Fibroblast of peridontal ligament (primary cell): ENCODE measurements around the gene WFDC1.
"Not testable (repeated sequence)": the region's sequence is repeated elsewhere in the genome, so short reads cannot be mapped to it uniquely, and the experiment has no call there.

Source experiments
- DNase-seq: peaks from one replicate; pipeline ENCODE4 v3.0.0-alpha.2; 2010; ENCODE audit errors: extremely low read depth

Gene WFDC1

DNA sequence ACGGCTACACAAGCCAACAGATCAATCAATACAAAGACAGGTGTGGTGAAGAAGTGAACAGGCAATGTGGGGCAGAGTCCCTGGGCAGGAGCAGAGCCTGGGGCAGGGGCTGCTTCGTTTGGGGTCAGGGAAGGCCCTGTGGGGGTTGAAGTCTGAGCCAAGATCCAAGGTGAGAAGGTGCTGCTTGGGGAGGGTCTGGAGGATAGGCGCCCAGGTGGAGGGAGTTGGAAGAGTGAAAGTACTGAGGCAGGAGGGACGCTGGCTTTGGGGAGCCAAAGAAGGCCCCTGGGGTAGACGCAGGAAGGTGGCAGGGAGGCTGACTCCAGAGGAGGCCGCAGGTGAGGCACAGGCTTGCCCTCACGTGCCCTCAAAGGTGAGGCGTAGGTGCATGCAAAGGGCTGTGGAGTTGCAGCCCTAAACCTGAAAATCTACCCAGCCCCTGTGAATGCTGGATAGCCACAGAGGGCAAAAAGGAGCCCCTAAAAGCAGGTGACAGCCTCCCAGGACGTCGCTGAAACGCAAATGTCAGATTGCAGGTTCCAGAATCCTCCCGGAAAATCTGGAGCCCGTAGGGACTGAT, 33.3 kb downstream of the WFDC1 start:
- no peak for DNase-seq

DNA sequence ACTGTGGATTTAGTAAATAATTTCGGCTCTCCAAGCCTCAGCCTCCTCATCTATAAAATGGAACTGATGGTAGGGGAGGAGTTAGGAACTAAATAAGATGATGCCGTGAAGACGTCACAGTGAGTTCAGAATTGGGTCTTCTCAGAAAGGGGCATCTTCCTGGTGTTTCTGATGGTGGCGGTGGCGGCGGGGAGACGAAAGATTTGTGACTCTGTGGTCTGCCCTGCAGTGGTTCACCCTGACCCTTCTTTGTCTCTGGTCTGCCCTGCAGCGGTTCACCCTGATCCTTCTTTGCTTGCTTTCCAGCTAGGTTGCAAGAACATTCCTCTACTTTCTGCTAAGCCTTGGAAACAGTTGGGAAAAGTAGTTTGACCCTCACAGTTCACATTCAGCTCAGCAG, 34.3 kb downstream of the WFDC1 start:
- no peak for DNase-seq

DNA sequence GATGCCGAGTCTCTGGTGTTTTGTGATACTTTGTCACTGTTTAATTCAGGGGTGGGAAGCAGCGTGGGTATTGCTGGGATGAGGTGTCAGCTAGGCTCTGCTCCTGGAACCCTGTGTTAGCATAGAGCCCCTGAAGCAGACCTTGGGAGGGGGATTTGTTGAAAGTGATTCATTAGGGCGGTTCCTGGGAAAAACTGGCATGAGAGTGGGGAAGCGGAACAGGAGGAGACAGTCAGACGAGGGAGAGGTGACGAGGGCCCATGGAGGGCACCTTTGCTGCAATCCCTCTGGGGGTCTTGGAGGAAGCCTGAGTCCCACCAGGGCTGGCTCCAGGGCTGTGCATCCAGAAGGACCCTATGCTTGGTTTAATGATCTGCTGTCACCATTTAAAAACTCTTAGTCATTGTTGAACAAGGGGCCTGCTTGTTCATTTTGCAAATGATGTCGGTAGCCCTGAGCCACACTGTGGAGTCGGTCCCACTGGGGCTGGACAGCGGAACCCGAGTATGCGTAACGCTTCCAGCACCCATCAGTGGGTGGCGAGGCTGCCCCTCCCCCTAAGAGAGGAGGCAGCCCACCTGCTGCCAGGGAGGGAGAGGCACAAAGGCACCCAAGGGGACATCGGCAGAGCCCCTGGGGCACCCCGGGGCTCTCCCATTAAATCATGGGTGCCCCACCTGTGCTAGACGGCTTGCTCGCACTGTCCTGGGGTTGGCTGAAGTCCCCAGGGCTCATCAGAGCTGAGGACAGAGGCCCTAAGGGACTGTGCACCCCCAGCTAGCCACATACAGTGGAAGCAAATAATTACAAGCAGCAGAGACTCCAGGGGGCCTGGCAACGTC, 35.4 kb downstream of the WFDC1 start:
- no peak for DNase-seq

DNA sequence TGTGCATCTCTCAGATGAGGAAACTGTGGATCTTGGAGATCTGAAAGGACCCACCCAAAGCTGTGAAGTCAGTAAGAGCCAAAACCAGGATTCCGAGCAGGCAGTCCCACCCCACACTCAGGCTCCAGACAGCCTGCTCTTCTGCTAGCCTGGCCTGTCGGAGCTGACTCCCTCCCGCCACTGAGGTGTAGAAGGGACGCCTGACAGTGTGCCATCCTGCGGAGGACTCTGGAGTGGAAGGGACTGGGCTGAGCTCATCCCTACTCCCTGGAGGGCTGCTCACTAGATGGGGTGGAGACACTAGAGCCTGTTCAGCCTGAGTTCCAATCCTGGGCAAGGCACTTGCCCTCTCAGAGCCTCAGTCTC, 36.0 kb downstream of the WFDC1 start:
- no peak for DNase-seq

DNA sequence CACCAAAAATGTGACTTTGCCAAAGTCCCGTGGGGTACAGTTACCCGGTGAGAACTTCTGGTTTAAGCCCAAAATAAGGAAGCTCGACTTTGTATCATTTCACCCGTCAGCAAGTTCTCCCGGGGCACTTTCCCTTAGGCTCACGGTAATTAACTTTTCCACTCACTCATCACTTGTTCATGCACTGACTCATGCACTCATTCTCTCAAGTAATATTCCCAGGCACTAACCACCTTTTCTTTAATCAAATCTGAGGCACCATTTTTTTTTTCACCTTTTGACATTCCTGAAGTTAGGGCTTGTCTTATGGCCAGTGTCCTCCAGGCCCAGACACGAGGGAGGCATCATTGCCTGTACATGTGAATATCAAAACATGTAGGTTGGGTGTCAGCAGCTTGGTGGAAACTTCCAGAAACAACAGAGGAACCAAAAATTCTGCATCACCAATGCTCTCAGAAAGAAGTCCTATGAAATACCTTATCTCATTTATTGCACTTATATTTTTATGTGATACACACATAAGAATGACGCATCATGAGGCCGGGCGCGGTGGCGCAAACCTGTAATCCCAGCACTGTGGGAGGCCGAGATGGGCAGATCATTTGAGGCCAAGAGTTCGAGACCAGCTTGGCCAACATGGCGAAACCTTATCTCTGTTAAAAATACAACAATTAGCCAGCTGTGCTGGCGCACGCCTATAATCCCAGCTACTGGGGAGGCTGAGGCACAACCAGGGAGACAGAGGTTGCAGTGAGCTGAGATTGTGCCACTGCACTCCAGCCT, 37.5 kb downstream of the WFDC1 start:
- DNase-seq: peak; percentile 29

DNA sequence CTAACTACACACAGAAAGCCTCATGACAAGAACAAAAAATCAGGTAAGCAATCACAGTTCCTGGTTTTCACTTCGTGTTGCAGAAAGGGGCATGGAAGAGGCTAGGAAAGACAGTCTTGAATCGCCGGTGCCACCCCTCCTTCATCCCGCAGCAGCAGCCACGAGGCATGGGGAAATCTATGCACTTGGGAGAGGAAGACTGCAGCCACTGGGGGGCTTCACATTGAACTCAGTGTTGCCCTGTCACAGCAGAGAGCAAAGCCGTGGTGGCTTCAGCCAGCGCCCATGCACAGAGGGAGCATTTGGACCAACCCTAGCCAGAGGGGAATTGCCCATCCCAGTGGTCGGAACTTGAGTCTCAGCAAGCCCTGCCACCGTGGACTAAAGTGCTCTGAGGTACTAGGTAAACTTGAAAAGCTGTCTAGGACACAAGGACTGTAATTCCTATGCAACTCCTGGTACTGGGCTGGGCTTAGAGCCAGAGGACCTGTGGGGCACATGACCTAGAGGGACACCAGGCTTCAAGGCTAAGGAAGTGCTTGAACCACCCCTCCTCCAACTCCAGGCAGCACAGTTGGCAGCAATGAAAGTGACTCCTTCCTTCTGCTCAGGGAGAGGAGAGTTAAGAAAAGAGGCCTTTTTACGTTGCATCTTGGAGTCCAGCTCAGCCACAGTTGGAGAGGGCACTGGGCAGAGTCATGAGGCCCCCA, 38.5 kb downstream of the WFDC1 start:
- no peak for DNase-seq

DNA sequence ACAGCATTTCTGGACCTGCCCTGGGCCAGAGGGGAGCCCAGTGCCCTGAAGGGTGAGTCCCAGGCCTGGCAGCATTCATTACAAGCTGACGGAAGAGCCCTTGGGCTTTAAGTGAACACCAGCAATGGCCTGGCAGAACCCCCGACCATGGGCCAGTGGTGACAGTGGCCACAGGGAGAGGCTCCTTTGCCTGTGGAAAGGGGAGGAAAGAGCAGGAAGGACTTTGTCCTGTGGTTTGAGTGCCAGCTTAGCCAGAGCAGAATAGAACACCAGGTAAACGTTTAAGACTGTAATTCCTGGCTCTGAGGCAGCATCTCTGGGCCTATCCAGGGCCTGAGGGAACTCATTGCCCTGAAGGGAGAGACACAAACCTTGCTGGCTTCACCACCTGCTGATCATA, 39.4 kb downstream of the WFDC1 start:
- no peak for DNase-seq

DNA sequence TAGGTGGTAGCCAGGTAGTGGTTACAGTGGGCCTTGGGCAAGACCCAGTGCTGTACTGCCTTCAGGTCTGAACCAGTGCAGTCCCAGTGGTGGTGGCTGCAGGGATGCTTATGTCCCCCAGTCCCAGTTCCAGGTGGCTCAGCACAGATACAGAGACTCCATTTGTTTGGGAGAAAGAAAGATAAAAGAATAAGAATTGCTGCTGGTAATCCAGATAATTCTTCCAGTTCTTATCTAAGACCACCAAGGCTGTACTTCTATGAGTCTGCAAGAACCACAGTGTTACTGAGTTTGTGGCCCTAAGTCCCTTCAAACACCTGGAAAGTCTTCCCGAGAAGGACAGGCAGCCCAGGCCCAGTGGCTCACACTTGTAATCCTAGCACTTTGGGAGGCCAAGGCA, 39.8 kb downstream of the WFDC1 start:
- no peak for DNase-seq

DNA sequence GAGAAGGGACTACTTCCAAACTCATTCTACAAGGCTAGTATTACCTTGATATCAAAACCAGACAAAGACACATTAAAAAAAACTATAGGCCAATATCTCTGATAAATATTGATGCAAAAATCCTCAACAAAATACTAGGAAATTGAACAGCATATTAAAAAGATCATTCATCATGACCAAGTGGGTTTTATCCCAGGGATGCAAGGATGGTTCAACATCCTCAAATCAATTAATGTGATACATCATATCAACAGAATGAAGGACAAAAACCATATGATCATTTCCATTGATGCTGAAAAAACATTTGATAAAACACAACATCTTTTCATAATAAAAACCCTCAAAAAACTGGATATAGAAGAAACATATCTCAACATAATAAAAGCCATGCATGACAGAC, 42.6 kb downstream of the WFDC1 start:
- DNase-seq: not testable (repeated sequence)

DNA sequence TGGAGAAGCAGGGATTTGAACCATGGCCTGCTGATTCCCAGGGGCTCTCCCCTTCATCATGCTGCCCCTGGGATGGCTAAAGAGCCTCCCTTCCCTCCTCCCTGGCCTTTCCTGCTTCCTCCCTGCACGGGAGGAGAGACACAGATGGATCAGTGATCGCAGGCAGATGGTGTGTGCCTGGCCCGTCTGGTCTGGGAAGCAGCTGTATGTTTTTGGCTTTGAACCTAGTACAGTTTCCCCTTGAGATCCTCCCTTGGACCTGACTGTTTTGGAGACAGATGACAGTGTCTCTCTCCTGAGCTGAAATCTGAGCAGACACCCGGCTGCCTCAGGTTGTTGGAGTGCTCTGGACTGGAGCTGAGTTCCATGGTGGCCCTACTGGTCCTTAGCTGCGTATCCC, 44.6 kb downstream of the WFDC1 start:
- DNase-seq: no peak

DNA sequence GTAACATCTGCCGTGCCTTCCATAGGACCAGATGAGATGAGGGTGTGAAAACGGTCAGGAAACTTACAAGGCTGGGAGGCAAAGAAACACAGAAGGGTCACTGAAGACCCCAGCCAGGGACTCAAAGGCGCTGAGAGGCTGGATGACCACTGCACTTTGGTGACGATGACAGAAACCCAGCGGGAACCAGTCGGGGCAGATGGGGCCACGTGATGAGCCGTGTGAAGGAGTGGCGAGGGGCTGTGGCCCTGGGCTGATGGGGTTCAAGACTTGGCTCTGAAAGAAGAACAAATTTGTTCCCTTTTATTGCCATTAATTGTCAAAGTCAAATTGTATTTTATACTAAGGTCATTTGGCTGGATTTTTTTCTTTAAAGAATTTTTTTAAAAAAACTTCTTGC, 45.1 kb downstream of the WFDC1 start:
- DNase-seq: no peak

DNA sequence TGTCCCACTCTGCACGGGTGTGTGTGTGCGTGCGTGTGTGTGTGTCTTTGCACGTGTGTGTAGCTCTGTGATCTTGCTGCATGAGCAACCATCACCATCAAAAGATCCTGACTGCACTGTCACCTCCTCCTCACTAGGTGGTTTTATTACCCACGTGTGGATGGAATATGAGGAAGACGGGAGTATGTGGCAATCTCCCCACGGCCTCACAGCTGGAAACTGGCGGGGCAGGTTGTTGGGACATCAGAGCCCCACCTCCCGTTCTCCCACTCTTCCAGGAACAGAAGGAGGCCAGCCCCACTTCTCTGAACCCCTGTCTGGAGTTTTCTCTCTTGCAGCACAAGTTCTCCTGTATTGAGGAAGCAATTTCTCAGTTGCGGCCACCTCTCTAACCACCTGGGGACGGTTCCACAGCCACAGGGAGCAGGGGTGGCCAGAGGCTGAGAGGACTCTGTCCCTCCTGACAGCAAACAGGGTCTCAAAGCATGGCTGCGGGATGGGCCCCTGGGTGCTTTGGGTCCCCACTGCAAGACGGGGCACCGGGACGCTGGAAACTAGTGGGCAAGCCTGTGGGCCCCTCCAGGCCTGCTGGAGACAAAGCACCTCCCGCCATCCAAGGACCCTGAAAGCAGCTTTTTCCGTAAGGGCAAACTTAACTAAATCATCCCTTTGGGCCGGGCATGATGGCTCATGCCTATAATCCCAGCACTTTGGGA, 45.8 kb downstream of the WFDC1 start:
- DNase-seq: no peak

DNA sequence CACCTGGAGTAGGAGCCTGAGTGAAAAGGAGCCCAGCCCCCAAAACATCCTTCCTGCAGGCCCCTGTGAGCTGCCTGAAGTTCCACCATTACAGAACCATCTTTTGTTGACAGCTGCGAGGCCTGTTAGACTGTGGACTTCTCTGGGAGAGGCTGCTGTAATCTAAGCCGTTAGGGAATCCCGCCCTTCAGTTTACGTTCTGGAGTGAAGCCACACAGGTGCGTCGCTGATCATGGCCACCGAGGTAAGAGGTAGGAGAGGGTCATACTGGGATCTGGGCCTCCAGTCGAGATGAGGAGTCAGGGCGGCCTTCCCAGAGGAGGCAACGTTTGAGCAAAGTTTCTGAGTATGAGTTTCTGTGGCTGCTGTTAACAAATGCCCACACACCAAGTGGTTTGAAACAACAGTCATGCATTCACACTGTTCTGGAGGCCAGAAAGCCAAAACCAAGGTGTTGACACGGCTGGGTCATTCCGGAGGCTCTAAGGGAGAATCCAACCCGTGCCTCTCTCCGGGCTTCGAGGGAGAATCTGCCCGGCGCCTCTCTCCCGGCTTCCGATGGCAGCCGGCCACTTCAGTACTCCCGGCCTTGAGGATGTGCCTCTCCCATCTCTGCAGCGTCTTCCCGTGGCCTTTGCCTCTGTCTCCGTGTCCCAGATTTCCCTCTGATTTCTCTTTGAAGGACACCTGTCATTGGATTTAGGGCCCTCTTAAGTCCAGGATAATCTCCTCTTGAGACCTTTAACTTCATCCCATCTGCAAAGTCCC, 47.0 kb downstream of the WFDC1 start:
- no peak for DNase-seq

DNA sequence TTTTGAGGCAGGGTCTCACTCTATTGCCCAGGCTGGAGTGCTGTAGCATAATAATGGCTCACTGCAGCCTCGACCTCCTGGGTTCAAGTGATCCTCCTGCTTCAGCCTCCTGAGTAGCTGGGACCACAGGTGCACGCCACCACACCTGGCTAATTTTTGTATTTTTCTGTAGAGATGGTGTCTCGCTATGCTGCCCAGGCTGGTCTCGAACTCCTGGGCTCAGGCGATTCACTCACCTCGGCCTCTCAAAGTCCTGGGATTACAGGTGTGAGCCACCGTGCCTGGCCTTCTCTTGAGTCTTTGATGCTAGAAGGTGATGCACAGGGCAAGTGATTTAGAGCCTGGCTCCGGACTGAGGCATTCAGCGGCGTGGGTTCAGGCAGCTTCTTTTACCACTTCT, 49.1 kb downstream of the WFDC1 start:
- not testable (repeated sequence) for DNase-seq

DNA sequence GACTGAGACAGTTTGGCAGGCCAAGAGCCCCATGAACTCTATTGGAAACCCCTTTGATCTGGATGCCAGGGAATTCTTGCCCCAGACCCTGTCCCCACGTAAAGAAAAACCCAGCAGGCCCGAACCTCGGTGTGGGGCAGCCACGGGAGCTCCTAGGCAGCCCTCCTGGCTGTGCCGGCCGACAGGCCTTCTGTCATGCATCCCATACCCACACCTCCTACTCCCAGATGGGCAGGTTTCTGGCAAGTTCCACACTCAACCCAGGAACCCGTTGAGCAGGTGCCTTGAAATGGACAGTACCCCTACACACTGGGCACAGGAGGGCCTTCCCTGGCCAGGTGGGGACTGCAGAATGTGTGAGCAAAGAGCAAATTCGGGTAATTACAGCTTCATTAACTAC, 50.1 kb downstream of the WFDC1 start:
- no peak for DNase-seq

DNA sequence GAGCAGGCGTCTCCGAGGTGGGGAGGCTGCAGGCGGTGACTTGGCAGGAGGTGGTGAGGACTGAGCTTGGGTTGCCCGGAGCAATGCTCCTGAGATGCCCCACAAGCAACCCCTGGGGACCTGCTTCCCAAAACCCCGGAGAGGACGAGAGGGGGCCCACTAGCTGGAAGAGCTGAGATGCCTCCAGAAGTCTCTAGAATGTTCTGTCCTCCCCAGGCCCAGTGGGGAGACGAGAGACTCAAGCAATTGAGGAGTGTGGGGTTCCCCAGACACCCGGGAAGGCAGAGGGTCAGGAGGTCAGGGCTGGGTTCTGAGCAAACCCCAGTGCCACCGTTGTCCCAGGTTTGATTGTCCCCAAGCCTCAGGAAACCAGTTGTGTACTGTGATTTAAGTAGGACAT, 52.5 kb downstream of the WFDC1 start:
- DNase-seq: no peak

DNA sequence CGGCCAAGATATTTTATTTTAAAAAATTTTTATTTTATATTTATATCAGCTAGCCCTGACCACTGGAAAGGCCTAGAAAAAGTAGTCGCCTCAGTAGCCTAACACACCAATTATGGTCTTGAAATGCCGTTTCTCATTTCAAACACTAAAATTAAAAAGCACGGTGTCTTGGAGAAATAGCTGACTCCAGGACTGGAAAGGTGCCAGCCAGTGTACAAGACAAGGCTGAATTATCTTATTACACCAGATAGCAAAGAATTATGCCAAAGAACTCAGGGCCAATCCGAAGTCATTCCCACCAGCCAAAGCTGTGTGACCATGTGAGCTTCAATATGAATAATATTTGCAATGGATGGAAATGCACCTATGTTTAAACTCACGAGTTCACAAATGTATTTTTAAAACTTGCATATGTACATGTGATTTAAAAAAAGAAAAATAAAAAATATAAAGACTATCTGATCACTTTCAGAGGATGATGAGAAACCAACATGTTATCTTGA, 53.8 kb downstream of the WFDC1 start:
- DNase-seq: no peak

DNA sequence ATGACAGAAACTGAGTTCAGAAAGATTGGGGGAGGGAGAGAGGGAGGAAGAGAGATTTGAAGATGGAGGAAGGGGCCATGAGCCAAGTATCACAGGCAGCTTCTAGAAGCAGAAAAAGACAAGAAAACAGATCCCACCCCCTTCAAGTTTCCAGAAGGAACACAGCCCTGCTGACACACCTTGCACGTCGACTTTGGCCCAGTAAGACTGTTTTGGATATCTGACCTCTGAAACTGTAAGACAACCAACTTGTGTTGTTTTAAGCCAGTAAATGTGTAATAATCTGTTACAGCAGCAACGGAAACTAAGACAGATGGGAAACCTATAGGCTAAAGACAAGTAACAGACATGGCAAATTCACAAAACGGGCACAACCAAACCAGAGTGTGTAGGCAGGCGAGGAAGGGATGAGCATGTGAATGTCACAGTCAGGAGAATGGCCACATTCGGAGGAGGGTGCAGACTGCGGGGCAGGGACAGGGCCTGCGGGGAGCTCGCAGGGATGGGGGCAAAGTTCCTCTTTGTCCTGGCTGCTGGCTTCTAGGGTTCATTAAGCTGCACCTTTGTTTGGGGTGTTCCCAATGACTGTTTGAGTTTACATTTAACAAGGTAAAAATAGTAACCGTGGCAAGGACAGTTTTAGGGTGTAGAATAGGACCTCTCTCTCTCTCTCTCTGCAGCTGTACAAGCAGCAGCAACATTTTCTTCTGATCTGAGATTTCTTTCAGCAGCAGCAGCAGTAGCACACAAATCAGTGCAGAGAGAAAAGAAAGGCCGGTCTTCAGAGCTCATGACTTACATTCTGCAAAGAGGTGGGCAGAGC, 55.4 kb downstream of the WFDC1 start:
- DNase-seq: no peak

DNA sequence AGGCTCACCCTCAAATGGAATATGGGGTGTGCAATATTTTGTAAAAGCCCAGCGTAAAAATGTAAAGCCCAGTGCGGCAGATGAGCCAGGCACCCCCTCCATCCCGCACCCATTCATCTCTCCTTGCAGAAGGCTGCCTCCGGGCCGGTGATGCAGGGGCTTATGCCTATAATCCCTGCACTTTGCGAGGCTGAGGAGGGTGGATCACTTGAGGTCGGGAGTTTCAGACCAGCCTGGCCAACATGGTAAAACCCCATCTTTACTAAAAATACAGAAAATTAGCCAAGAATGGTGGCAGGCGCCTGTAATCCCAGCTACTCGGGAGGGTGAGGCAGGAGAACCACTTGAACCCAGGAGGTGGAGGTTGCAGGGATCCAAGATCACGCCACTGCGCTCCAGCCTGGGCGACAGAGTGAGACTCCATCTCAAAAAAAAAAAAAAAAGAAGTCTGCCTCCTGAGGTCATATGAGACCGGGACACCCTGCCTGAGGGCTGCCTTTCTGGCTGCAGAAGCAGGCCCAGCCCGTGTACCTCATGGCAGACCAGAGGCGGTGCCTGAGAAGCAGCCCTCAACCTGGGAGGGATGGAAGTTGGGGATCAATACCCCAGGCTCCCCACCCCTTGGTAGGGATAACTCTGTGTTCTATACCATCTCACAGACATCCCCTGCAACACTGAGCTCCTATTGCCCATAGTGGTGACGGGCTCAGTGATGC, 56.2 kb downstream of the WFDC1 start:
- no peak for DNase-seq
